GM11168 (cell line): ENCODE data around the gene ARHGAP40.

Source experiments
- in situ Hi-C: fragments of 300-500 bp; cut with MboI; formaldehyde crosslinking; loops from one replicate; pipeline ENCODE4 v1.12.0; 2022; ENCODE audit warnings: low sequenced_read_pairs; ENCODE audit not compliant: unreplicated experiment

ARHGAP40 gene

DNA sequence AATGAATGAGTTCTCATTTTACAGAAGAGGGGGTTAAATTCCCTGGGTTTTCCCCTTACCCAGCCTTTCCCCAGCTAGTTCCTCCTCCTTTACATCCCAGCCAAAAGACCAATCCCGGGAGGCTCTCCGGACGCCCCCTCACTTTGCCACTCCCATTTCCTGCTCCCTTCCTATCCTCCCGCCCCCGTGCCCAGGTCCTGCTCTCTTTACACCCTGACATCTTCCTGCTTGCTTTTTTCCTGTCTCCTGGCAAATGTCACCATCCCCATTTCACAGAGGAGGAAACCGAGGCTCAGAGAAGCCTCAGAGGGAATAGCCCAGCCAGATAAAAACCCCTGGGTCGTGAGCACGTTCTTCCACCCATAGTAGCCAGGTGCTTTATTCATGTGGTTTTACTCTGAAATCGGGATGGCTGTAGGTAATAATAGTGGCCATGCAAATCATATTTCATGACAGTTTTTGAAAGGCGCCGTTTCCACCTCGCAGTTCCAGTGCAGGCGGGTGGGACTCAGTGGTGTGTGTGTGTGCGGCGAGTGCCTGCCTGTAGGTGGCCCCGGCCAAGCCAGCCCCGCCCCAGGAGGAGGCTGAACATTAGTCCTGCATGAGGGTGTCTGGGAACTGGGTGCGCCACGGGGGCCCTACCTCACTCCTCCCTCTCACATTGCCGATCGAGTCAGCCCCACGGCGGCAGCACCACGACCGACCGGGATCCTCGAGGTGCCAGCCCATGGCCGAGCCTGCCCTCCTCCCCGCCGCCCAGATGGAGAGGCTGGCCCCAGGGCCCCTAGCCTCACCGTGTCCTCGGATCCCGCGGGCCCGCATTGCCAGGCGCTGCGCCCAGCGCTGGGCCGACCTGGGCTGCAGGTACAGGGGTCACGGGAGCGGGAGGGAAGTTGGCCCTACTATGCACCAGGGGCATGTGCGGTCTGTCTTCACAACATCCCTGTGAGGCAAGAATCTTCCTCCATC lies at the start of gene ARHGAP40:
Gene ARHGAP40 (plus strand): TSS at position 594 of the 969 bp plus-strand sequence.
- in situ Hi-C loops = no loop called here

DNA sequence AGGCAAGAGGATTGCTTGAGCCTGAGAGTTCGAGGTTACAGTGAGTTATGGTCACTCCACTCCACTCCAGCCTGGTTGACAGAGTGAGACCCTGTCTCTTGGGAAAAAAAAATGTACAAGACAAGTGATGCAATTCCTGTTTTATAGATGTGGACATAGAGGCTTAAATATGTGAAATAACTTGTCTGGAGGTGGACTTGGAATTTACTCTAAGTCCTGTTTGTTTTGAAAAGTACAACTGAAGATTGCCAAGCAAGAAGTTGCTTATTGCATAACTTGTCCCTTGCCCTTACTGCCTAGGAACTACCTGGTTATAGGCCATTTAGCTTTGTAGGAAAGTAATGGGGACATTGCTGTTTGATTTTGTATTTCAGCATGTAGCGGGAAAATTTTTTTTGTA lies 46.6 kb upstream of the ARHGAP40 start:
- in situ Hi-C loops = no loop called here

DNA sequence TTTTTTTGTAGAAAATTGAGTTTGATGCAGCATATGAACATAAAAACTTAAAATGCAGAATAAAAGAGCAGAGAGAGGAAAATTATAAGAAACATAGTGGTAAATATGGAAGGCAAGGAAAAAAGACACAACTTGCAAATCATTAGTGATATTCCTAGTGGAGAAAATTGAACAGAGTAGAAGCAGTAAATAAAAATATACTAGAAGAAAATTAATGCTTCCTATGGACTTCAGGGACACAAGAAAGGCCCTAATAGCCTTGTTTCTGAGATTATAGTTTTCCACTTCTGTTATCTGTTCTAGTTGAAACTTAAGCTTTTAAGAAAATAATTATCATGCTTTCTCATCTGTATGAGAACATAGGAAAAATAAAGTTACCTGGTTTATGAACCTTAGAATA lies 46.2 kb upstream of the ARHGAP40 start:
- in situ Hi-C loops = no loop called here

DNA sequence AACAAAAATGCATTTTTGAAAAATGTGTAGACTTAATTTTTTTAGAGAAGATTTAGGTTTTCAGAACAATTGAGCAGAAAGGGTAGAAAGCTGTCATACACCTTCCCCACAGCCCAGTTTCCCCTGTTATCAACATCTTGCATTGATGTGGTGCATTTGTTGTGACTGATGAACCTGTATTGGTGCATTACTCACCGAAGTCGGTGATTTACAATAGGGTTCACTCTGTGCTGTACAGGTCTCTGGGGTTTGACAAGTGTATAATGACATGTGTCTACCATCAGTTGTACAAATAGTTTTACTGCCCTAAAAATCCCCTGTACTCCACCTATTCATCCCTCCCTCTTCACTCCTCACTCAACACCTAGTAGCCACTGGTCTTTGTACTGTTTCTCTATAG lies 44.4 kb upstream of the ARHGAP40 start:
- in situ Hi-C loops = no loop called here

DNA sequence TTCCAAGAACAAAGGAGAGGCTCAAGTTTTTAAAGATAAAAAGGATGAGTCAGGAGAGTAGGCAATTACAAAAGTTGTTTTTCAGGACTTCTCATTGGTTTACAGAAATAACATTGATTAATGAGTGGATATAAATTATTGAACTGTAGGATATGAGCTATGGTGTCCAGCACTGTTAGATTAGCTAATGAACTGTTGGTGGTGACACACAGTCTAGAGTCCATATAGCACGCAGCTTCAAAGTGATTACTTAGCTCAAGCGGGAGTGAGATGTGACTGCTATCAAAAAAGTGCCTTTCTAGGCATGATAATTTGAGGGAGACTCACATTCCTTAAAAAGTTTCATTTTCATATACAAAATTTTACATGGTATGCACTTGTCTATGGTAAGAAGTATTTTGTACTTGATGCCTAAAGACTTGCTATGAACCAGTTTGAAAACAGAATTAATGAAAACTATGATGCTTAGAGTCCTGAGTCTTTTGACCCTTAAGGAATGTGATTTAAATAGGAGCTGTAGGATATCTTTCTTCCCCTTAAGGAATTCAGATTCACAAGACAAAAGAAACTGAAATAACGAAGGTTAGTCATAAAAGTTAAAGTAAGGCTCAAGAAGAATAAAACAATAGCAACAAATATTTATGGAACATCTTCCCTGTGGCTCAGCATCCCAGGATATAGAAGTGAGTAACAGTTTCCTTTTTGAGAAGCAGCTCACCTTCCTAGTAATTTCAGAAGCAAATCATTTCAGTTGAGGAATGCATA lies 42.8 kb upstream of the ARHGAP40 start:
- in situ Hi-C loops = no loop called here

DNA sequence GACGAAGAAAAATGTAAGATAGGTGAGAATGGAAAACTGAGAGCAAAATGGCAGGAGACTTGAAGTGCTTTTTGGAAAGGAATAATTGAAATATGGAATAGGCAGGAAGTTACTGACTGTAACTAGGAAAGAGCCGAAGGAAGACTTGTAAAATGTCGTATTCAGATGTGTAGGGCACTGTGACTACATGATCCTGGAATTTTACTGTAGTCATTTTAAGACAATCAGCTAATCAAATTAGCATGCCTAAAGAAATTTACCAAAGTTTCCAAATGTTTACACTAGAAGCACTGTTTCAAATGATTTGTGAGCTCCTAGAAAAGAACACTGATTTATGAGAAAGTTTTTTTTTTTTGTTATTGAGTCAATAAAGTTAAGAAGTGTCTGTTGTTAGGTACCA lies 41.8 kb upstream of the ARHGAP40 start:
- in situ Hi-C loops = no loop called here

DNA sequence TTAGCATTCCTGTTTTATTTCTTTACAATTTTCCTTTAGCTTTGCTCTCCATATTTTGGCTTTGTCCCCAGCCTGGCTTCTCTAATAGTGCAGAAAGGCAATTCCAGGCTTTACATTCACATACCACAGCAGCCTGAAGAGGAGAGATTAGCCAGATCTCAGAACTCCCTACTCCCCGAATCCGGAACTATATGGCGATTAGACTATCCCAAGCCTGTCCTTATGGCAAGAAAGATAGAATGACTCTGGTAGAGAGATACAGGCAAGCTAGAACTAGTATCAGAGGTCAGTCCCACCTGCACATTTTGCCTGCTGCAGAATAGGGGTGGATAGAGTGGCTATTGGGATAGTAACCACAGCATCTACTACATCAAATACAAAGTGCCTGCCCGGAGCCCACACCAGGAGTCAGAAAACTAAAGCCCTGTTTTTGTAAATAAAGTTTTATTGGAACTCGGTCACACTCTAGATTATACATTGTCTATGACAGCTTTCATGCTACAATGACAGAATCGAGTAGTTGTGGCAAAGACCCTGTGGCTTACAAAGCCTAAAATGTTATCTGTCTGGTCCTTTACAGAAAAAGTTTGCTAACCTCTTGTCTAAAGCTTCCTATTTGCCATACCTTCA lies 37.7 kb upstream of the ARHGAP40 start:
- in situ Hi-C loops = no loop called here

DNA sequence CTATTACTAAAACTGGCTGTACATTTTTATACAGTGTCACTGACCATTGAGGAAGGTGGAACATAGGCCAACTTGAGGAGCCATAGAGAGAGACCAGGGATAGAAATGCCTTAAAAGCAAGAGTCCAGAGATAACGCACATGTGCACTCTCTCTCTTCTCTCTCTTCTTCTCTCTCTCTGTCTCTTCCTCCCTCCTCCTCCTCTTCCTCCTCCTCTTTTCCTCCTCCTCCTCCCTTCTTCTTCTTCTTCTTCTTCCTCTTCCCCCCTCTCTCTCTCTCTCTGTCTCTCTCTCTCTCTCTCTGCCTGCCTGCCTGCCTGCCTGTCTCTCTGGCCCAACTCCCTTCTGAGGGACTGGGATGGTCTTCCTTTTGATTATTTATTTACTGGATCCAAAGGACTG lies 36.9 kb upstream of the ARHGAP40 start:
- in situ Hi-C loops = no loop called here

DNA sequence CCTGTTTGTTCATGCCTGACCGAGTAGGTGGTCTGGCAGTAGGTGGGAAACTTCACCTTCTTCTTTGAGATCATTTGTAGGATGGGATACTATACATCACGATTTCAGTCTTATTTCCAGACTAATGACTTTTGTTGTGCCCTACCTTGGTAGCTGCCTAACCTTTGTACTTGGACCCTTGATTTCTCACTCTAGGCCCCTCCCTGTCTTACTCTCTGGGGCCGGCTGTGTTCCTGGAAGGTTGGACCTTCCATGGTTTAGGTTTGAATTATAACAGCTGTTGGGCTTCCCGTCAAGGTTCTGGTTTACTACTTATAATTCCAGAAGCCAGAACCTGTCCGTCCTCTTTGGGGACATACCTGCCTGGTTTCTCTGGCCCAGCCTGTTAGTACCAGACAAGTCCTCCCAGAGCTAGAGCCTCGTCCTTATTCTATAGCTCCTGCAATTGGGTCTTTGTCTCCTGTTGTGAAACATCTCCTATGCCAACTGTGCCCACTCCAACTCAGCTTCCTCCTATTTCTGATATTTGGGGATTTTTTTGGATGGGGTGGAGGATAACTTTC lies 35.5 kb upstream of the ARHGAP40 start:
- in situ Hi-C loops = no loop called here

DNA sequence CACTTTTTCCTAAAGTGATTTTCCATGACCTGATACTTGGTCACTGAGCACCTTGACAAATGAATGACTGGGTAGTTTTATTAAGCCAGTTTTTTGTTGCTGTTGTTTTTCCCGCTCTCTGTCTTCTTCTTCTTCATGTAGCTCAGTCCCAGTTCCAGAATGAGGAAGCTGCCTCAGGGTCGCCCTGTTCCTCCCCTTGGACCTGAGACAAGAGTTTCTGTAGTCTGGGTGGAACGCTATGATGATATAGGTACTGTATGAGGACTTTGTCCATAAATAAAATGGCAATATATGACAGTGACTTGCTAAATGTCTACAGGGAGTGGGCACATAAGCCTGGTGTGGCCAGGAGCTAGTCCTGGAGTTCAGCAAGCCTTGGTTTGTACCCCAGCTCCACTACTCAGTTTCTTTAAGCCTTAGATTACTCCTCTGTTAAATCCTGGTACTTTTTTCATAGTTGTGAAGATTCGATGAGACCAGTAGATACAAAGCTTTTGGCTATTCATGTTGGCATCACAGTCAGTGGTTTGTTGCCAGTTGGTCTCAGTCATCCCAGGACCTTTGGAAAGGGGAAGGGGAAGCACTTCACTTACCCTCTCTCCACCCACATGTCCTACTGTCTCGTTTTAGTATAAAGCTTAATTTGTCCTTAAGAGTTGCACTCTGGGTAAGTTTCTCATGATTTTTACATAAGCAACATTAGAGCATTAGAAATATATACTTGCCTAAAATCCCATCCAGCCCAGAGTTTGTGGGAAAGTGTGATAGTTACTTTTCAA lies 31.7 kb upstream of the ARHGAP40 start:
- in situ Hi-C loops = no loop called here

DNA sequence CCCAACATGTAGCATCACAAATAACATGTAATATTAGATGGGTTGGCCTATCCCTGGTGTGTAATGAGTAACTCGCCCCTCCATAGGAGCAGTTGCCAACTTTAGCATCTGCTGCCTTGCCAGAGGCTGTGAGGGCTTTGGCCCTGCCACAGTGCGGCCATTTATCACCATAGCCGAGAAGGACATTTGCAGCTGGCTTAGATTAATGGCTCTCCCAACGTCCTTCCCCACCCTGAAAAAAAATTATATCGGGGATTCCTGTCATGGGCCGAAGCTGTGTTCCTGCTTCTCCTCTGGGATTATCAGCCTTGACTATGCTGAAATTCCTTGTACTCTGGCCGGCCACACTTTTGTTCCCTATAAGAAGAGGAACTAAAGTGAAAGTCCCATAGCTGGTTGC lies 28.2 kb upstream of the ARHGAP40 start:
- in situ Hi-C loops = no loop called here

DNA sequence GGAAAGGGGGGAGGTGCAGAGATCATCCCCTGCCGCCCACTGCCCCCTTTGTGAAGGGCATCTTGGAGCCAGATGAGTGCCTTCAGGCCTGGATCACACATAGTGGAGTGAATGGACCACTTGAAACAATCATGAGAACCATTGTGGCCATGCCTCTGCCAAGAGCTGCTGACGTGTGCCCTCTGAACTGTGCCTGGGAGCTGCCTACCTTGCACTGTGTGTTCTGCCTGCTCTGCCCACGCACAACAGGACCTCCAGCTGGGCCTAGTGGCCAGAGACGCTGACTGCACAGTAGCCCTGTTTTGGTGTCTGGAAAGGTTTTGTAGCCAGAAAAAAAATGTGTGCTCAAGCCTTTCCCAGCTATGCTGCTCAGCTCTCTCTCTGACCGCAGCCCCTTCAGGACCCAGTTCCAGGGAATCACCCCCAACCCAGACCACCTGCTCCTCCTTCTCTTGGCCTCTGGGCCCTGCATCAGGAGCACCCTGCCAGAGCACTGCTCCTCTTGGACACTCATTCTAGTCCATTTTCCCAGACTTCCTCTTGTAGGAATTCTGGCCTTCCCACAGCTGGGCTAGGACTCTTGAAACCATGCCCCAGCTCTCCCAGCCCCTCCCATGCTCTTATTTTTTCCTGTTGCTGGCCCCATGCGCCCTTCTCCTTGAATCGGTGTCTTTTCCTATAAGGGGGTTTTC lies 22.2 kb upstream of the ARHGAP40 start:
- in situ Hi-C loops = no loop called here

DNA sequence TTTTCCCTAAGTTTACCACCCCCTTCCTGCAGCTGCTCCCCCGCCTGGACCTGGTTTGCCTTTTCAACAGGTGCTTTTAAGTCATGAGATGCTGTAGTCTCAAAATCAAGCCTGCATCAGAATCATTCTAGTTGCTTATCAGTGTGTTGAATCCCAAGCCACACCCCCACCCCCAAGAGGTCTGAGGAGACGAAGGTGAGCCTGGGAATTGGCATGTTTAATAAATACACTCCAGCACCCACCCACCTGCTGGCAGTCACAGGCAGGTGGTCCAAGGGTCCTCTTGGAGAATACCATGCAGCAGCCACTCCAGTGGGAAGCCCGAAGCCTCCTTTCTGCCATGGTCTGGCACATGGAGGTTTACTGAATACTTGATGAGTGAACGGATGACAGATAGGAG lies 21.7 kb upstream of the ARHGAP40 start:
- in situ Hi-C loops = no loop called here

DNA sequence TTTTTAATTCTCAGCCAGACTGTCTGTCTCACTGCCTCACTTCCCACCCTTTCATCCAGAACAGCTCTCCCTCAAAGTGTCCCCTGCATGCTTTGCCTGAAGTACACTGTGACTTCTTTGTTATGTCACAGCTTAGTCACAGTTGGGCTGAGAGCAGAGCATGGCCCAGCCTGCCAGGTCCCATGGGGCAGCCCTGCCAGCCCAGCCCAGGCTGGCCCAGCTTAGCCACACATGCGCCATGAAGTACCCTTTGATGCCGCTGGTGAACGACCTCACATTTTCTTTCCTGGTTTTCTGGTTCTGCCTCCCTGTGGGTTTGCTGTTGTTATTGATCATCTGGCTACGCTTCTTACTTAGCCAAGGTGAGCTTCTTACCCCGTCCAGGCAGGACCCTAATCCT lies 20.6 kb upstream of the ARHGAP40 start, which contains the start of gene ADIG:
Gene ADIG (plus strand): TSS at position 185 of the 400 bp plus-strand sequence. CDS start 54 bp downstream, at position 239.
- in situ Hi-C loops = no loop called here

DNA sequence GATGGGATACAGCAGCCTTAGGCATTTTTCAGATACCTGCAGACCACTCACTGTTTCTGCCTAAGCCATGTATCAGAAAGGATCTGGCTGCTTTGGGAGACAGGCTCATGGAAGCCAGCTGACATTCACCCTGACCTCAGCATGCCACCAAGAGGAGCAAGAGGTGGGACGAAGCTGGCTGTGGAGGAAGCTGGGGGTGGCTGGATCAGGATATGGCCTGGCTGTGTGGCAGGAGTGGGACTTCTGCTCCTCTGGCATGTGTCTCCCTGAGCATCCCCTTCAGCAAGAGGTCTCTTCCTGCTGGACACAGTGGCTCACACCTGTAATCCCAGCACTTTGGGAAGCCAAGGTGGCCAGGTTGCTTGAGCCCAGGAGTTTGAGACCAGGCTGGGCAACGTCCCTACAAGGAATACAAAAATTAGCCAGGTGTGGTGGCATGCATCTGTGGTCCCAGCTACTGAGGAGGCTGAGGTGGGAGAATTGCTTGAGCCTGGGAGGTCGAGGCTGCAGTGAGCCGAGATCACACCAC lies 19.7 kb upstream of the ARHGAP40 start:
- in situ Hi-C loops = no loop called here

DNA sequence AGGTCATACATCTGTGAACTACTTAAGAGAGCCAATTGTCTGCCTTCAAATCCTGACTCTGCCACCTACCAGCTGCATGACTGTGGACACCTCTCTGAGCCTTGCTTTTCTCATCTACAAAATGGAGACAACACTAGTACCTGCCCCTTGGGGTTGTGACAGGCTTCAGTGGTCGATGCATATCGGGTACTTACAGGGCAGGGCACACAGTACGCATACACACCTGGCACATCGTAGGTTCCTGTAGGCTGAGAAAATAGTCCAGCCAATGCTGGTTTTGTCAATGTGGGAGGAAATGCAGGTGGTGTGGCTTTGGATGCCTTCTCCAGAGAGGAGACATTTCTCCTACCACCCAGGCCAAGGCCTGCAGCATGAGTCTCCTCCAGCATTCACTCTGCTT lies 18.3 kb upstream of the ARHGAP40 start:
- in situ Hi-C loops = no loop called here

DNA sequence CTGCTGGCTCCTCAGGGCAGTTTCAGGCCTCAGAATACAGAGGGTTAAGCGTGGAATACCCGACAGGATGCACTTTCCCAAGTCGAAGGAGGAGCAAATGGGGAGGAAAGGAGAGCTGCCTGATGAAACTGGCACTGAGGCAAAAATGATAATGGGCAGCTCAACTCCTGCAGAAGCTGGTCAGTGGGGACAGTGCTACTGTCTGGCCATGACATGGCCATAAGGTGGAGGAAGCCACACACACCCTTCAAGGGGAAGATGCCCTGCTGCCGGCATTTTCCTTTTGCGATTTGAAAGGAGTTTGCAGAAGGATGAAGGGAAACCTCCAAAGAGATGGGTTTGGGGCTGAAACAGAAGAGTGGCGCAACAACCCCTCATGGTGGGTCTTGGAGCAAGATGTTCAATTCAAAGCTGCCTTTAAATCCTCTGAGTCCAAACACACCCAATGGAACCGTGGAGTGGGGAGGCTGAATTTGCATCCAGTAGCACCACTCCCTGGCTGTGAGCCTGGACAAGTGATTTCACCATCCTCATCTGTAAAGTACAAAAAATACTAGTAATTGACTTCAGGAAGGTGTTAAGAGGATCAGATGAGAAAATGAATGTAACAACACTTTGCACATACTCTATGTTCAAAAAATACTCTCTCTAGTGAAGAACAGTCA lies 17.4 kb upstream of the ARHGAP40 start:
- in situ Hi-C loops = no loop called here

DNA sequence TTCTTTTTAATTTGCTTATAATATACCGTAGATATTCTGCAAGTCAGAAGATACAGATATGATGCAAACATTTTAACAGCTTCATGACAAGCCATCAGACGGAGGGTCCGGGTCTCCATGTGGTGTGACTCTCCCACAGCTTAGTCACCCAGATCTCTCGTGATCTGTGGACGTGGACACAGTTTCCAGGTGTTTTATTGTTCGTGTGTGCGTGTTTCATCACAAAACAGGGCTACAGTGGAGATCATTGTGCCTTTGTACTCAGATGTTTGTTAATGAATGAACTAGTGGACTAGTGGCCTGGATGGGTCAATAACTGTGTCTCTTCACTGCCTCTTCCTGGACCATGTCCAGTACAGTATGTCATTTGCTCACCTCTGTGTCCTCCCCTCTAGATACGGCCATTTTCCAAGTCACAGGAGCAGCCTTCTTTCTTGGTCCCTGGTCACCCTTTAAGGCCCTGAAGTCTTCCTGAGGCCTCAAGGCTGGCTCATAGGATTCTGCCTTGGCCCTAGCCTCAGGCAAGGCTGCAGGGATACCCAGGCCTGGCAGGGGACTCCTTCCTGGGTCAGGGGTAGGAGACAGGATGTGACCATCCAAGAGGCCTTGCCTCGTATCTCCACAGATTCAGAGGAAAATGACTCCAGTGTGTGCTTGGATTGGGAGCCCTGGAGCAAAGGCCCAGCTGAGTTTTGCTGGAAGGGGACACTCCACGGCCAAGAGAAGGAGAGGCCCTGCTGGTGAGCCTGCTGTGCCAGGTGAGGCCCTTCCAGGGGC lies 16.0 kb upstream of the ARHGAP40 start:
- in situ Hi-C loops = no loop called here
